Fibroblast of skin of abdomen (primary cell): ENCODE data around the gene NCK1.

Source experiments
- DNase-seq: peaks from one replicate; pipeline ENCODE4 v3.0.0-alpha.2; 2013

NCK1 gene

GRCh38 chr3:136988651-136989050, 126.6 kb downstream of the NCK1 start:
- DNase-seq: no peak

GRCh38 chr3:136989781-136990524, 127.9 kb downstream of the NCK1 start:
- no peak for DNase-seq

DNA sequence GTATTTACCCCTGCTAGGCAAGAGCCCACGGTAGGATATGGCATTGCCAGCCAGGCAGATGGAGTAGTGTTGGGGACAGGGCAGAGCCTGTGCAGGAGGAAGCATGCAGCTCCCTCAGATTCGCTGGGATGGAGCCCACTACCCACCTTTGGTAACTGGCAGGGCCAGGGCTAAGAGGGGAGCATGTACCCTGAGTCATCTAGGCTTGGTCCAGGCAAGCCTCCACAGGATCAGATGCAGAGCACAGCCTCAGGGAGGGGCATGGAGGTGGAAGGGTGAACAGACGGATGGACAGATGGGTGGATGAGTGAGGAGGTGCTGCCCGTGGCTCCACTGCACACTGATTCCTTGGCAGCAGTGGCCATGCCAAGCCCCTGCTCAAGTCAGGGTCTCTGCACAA, 128.8 kb downstream of the NCK1 start:
- DNase-seq: no peak

- DNase-seq: no peak
Measured at GRCh38 chr3:136992115-136992514, 130.1 kb downstream of the NCK1 start.

DNA sequence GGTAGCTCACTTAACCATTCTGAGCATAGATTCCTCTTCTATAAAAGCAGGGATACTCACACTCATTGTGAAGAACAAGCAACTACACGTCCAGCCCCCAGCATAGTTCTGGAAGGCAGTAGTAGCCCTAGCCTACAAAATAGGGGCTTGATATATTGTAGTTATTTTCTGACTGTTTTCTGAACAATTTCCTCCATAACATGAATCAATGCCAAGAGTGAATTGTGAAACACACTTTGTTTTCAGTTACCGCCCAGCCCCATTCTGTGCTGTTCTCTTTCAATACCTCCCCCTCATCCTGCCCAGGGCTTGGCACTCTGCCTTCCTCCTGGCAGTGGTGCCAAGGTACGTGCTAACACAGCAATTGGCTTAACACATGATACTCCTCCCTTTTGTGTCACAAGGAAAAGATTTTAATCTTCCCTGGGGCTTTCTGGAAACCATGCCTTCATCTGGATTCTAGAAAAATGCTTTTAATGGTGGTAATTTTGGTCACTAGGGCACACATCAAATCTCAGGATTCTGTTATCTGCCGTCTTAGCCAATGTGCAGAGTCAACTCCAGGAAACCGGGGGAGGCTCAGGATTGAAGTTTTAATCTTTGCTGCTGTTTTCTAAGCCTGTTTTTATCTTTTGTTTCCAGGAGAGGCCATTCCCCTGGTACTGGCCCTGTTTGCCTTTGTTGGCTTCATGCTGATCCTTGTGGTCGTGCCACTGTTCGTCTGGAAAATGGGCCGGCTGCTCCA, 132.9 kb downstream of the NCK1 start:
- peak; percentile 72 for DNase-seq

DNA sequence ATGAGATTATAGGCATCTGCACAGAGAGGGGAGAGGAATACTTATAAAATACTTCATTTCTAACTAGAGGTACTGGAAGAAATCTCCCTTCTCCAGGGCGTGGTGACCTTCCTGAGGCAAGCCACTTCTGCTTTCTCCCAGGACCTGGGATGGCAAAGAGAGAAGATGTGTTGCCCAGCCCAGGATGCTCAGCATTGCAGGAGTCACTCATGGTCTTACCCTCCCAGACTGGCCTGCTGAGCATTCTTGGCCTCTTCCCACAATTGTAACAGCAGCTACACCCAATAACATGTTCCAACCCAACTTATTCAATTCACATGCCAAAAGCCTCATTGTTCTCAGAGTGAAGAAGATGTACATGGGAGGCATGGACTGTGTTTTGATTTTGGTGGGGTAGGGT, 133.6 kb downstream of the NCK1 start:
- no peak for DNase-seq
